HepG2 (cell line): ENCODE results near the gene FAM174C. TPM values are rescaled to one million over a fixed set of nuclear protein-coding genes. Genes with fewer than 3 reads are reported as not detected.
A peak's percentile ranks its signal among the peaks of the same experiment; 100 is the strongest.

Experiments
- AGO2 ChIP-seq: fragments of 200-400 bp; formaldehyde crosslinking; optimal IDR thresholded peaks from 2 replicates; pipeline ENCODE3; 2017; ENCODE audit warnings: mild to moderate bottlenecking, low read depth, low read length, moderate library complexity
- GFI1 ChIP-seq: sonication (generic); formaldehyde crosslinking; IDR thresholded peaks from 2 replicates; pipeline ENCODE4 v1.5.0; 2020; ENCODE audit warnings: missing genetic modification reagents, mild to moderate bottlenecking, borderline replicate concordance
- HCFC1 ChIP-seq: fragments of 150-350 bp; IDR thresholded peaks from 2 replicates; pipeline ENCODE4 v1.6.1; 2014; ENCODE audit warnings: low read depth, low read length
- KLF9 ChIP-seq: IDR thresholded peaks from 2 replicates; pipeline ENCODE4 v1.6.1; 2016; ENCODE audit warnings: low read depth
- LBX2 ChIP-seq: sonication (generic); formaldehyde crosslinking; IDR thresholded peaks from 2 replicates; pipeline ENCODE4 v1.5.0; 2020; ENCODE audit warnings: missing genetic modification reagents, mild to moderate bottlenecking, borderline replicate concordance
- PCBP2 ChIP-seq: fragments of 200-400 bp; formaldehyde crosslinking; optimal IDR thresholded peaks from 2 replicates; pipeline ENCODE3; 2018; ENCODE audit warnings: low read length, low read depth; ENCODE audit not compliant: poor library complexity, severe bottlenecking
- RBFOX2 ChIP-seq: fragments of 200-400 bp; formaldehyde crosslinking; IDR thresholded peaks from 2 replicates; pipeline ENCODE4 v1.6.1; 2017; ENCODE audit warnings: low read depth, mild to moderate bottlenecking, low read length
- SIX4 ChIP-seq: sonication (generic); formaldehyde crosslinking; IDR thresholded peaks from 2 replicates; pipeline ENCODE4 v1.4.0; 2020; ENCODE audit warnings: missing genetic modification reagents
- SNRNP70 ChIP-seq: fragments of 200-400 bp; formaldehyde crosslinking; IDR thresholded peaks from 2 replicates; pipeline ENCODE4 v1.6.1; 2017; ENCODE audit warnings: mild to moderate bottlenecking, low read depth, low read length, moderate library complexity
- TCF12 ChIP-seq, 2 experiments: fragments of 450-650 bp in 1 of 2; sonication (generic) in 1 of 2; formaldehyde crosslinking in 1 of 2; IDR thresholded peaks; 2 replicates each; pipeline versions ENCODE4 v1.6.1 to v1.8.0; 2017 to 2022; ENCODE audit warnings: antibody characterized with exemption in 1 of 2, mild to moderate bottlenecking in 1 of 2, missing genetic modification reagents in 1 of 2, moderate library complexity in 1 of 2
- TEAD2 ChIP-seq: sonication (generic); formaldehyde crosslinking; IDR thresholded peaks from 2 replicates; pipeline ENCODE4 v1.9.0; 2021; ENCODE audit warnings: missing genetic modification reagents
- TP53 ChIP-seq: sonication (generic); formaldehyde crosslinking; conservative IDR thresholded peaks from 2 replicates; pipeline ENCODE4 v1.4.0; 2020; ENCODE audit warnings: missing genetic modification reagents
- TRAFD1 ChIP-seq: sonication (generic); formaldehyde crosslinking; IDR thresholded peaks from 2 replicates; pipeline ENCODE4 v1.5.1; 2020; ENCODE audit warnings: missing genetic modification reagents, mild to moderate bottlenecking, borderline replicate concordance
- ZFP36L2 ChIP-seq: sonication (generic); formaldehyde crosslinking; IDR thresholded peaks from 2 replicates; pipeline ENCODE4 v1.4.0; 2020; ENCODE audit warnings: missing genetic modification reagents
- ZNF317 ChIP-seq: sonication (generic); formaldehyde crosslinking; IDR thresholded peaks from 2 replicates; pipeline ENCODE4 v1.5.0; 2020; ENCODE audit warnings: mild to moderate bottlenecking, missing genetic modification reagents
- ZNF34 ChIP-seq: sonication (generic); formaldehyde crosslinking; IDR thresholded peaks from 2 replicates; pipeline ENCODE4 v1.4.0; 2020; ENCODE audit warnings: mild to moderate bottlenecking, missing genetic modification reagents, borderline replicate concordance
- ZNF350 ChIP-seq: sonication (generic); formaldehyde crosslinking; IDR thresholded peaks from 2 replicates; pipeline ENCODE4 v1.4.0; 2020; ENCODE audit warnings: mild to moderate bottlenecking, low read depth, missing genetic modification reagents, borderline replicate concordance
- ZNF546 ChIP-seq: sonication (generic); formaldehyde crosslinking; conservative IDR thresholded peaks from 2 replicates; pipeline ENCODE4 v1.8.1; 2023; ENCODE audit warnings: mild to moderate bottlenecking, missing genetic modification reagents
- ZNF607 ChIP-seq: sonication (generic); formaldehyde crosslinking; IDR thresholded peaks from 2 replicates; pipeline ENCODE4 v1.5.1; 2020; ENCODE audit warnings: missing genetic modification reagents, mild to moderate bottlenecking, borderline replicate concordance
- ZNF616 ChIP-seq: sonication (generic); formaldehyde crosslinking; IDR thresholded peaks from 2 replicates; pipeline ENCODE4 v1.5.0; 2020; ENCODE audit warnings: low read depth, mild to moderate bottlenecking, missing genetic modification reagents
- ZNF766 ChIP-seq: sonication (generic); formaldehyde crosslinking; IDR thresholded peaks from 2 replicates; pipeline ENCODE4 v1.5.0; 2020; ENCODE audit warnings: missing genetic modification reagents, borderline replicate concordance
- ZSCAN20 ChIP-seq: sonication (generic); formaldehyde crosslinking; IDR thresholded peaks from 2 replicates; pipeline ENCODE4 v1.4.0; 2020; ENCODE audit warnings: missing genetic modification reagents, mild to moderate bottlenecking, borderline replicate concordance
- polyA plus RNA-seq, 8 experiments: library from polyadenylated mRNA; depleted of rRNA in 3 of 8; stranded (reverse) in 7 of 8; unstranded in 1 of 8; fragments of >200 nt; fragmentation: Illumina TruSeq in 4 of 8; extraction: Trizol in 4 of 8; gene quantifications; 2 replicates each; pipeline versions ENCODE4 v1.2.1 to v1.2.3, GENCODE V29; 2011 to 2016; ENCODE audit warnings: low read depth in 4 of 8, missing spikeins in 1 of 8, mixed read lengths in 1 of 8; ENCODE audit not compliant: insufficient read depth in 1 of 8
- total RNA-seq, 5 experiments: library from RNA; depleted of rRNA; stranded (reverse); fragments of >200 nt; fragmentation: Illumina TruSeq; extraction: Trizol; gene quantifications; 2 replicates each; pipeline ENCODE4 v1.2.3, GENCODE V29; 2016; ENCODE audit warnings: low read depth in 1 of 5
- TF ChIP-seq, protein P1 (sequence below): sonication (generic); formaldehyde crosslinking; IDR thresholded peaks from 2 replicates; pipeline ENCODE4 v1.4.0; 2020; ENCODE audit warnings: mild to moderate bottlenecking, missing genetic modification reagents
- TF ChIP-seq, protein P2 (sequence below): IDR thresholded peaks from 2 replicates; pipeline ENCODE4 v1.6.1; 2012; ENCODE audit warnings: low read length, improper control_type of control experiment

Gene FAM174C
- total and polyA plus RNA-seq, 2 of the 13 experiments (the other 11 are each of a cell fraction or from before 2014, with no cell fraction given): 19.5 to 31.3 TPM

GRCh38 chr19:1255186-1256161 lies 19.9 kb upstream of the FAM174C start (continued):
- no peak for TF ChIP-seq GFI1 (CRISPR knock-in tag)
- TF ChIP-seq KLF9 (CRISPR knock-in tag): no peak
- TF ChIP-seq ZFP36L2 (CRISPR knock-in tag): no peak
- peak; percentile 96 for TF ChIP-seq RBFOX2
- TF ChIP-seq TEAD2: no peak
- TF ChIP-seq SNRNP70: no peak
- no peak for TF ChIP-seq ZNF616 (CRISPR knock-in tag)
- no peak for TF ChIP-seq ZNF546
- TF ChIP-seq, protein P1, sequence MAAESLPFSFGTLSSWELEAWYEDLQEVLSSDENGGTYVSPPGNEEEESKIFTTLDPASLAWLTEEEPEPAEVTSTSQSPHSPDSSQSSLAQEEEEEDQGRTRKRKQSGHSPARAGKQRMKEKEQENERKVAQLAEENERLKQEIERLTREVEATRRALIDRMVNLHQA (CRISPR knock-in tag): no peak
- TF ChIP-seq ZNF766: no peak
- no peak for TF ChIP-seq TCF12 (IDR thresholded peaks at IDR 0.05)
- TF ChIP-seq TCF12 (CRISPR knock-in tag; IDR thresholded peaks at IDR 0.05): no peak
- no peak for TF ChIP-seq TRAFD1 (CRISPR knock-in tag)
- peak; percentile 99 for TF ChIP-seq AGO2
- TF ChIP-seq HCFC1: no peak
- peak; percentile 44; the same call in 1 of the 2 replicates for TF ChIP-seq ZNF607
- no peak for TF ChIP-seq SIX4 (CRISPR knock-in tag)
- TF ChIP-seq ZNF317 (CRISPR knock-in tag): no peak
- TF ChIP-seq, protein P2, sequence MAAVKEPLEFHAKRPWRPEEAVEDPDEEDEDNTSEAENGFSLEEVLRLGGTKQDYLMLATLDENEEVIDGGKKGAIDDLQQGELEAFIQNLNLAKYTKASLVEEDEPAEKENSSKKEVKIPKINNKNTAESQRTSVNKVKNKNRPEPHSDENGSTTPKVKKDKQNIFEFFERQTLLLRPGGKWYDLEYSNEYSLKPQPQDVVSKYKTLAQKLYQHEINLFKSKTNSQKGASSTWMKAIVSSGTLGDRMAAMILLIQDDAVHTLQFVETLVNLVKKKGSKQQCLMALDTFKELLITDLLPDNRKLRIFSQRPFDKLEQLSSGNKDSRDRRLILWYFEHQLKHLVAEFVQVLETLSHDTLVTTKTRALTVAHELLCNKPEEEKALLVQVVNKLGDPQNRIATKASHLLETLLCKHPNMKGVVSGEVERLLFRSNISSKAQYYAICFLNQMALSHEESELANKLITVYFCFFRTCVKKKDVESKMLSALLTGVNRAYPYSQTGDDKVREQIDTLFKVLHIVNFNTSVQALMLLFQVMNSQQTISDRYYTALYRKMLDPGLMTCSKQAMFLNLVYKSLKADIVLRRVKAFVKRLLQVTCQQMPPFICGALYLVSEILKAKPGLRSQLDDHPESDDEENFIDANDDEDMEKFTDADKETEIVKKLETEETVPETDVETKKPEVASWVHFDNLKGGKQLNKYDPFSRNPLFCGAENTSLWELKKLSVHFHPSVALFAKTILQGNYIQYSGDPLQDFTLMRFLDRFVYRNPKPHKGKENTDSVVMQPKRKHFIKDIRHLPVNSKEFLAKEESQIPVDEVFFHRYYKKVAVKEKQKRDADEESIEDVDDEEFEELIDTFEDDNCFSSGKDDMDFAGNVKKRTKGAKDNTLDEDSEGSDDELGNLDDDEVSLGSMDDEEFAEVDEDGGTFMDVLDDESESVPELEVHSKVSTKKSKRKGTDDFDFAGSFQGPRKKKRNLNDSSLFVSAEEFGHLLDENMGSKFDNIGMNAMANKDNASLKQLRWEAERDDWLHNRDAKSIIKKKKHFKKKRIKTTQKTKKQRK: no peak
- no peak for TF ChIP-seq ZNF350 (CRISPR knock-in tag)
- no peak for TF ChIP-seq PCBP2
- TF ChIP-seq TP53 (CRISPR knock-in tag): no peak
- TF ChIP-seq ZSCAN20 (CRISPR knock-in tag): no peak
- TF ChIP-seq ZNF34: no peak
- no peak for TF ChIP-seq LBX2 (CRISPR knock-in tag)
